Measurements from ENCODE around the gene TLCD5. TPM values are rescaled to one million over a fixed set of nuclear protein-coding genes. Genes with fewer than 3 reads are reported as not detected.

Gene TLCD5
- total RNA-seq (10 to 100 TPM in 1 of 7 donors, 1 to 10 TPM in 6; 4.0 to 13.2 (median 8.2) TPM), polyA plus RNA-seq (1 to 10 TPM; 5.0 to 9.1 TPM)
- long read RNA-seq, donor 1, full-length matches to known transcripts, result 13 of 15 reads
- long read RNA-seq, donor 1, partial matches to known transcripts, result 0 of 15 reads
- long read RNA-seq, donor 1, other reads (novel, unspliced or antisense), result 2 of 15 reads
- long read RNA-seq, donor 2, full-length matches to known transcripts, result 8 of 8 reads
- long read RNA-seq, donor 2, partial matches to known transcripts, result 0 of 8 reads
- long read RNA-seq, donor 2, other reads (novel, unspliced or antisense), result 0 of 8 reads
- long read RNA-seq, donor 3, full-length matches to known transcripts, result 6 of 9 reads
- long read RNA-seq, donor 3, partial matches to known transcripts, result 0 of 9 reads
- long read RNA-seq, donor 3, other reads (novel, unspliced or antisense), result 3 of 9 reads

DNA sequence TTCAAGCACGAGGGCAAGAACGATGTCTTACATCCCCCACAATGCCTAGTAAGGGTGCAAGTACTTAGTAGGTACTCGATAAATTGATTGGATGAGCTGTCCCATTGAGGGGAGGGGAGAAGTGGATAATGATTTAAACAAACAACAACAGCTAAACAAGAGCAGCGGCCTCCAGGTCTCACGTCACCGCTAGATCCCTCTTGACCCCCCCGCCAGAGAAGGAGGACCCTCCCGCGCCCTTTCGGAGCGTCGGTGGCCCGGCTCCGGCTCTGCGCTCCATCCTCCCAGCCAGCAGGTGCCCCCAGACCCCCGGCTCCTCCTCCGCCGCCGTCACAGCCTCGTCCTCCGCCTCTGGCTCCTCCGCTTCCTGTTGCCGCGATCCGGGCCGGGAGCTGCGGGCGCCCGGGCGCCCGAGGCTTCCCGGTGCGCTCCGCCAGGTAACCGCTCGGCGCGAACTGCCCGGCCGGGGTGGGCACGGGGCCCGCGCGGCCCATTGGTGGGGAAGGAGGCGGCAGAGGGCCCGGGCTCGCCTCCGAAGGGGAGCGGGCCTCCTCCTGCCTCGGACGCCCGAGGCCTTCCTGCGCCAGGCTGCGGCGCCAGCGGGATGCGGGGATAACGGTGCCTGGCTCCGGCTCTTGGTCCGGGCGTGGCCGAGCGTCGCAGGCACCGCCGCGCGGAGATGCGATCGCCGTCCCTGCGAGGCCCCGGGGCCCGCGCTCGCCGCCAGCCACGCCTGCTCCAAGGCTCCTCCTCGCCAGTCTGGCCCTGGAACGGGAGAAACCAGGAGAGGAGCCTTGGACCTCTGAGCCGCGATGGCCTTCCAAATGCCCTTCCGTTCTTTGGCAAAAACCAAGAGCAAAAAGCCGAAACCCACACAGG, at the start of gene TLCD5:
TSS of gene TLCD5 (plus strand) at position 368 of the 879 bp plus-strand sequence. CDS start 2,143 bp downstream, outside the sequence.
- intact Hi-C loops (cut with DNase I), result no loop called here
- WGBS, 3 donors, result 0 to 1% (median 1%) methylated on average over 41 to 84 of the region's 84 CpGs
- peak; percentile 62 for TF ChIP-seq POLR2A (IDR thresholded peaks at IDR 0.05)
- TF ChIP-seq, protein P1, sequence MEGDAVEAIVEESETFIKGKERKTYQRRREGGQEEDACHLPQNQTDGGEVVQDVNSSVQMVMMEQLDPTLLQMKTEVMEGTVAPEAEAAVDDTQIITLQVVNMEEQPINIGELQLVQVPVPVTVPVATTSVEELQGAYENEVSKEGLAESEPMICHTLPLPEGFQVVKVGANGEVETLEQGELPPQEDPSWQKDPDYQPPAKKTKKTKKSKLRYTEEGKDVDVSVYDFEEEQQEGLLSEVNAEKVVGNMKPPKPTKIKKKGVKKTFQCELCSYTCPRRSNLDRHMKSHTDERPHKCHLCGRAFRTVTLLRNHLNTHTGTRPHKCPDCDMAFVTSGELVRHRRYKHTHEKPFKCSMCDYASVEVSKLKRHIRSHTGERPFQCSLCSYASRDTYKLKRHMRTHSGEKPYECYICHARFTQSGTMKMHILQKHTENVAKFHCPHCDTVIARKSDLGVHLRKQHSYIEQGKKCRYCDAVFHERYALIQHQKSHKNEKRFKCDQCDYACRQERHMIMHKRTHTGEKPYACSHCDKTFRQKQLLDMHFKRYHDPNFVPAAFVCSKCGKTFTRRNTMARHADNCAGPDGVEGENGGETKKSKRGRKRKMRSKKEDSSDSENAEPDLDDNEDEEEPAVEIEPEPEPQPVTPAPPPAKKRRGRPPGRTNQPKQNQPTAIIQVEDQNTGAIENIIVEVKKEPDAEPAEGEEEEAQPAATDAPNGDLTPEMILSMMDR (IDR thresholded peaks at IDR 0.05), result no peak
- peak within 1 kb of the TSS; percentile 80 for H3K4me3 ChIP-seq
- H3K27ac ChIP-seq, result peak within 1 kb of the TSS; percentile 78 to 99
- no peaks in the 10 kb centered on the region for H3K9me3 ChIP-seq
- no peaks in the 10 kb centered on the region for H3K27me3 ChIP-seq
- H3K36me3 ChIP-seq, result no peaks in the 10 kb centered on the region
- DNase-seq, result peak; percentile 72 to 83 (median 80)
- peaks cover 3% of the 10 kb centered on the region for H3K4me1 ChIP-seq (ENCODE audit: insufficient read depth)

DNA sequence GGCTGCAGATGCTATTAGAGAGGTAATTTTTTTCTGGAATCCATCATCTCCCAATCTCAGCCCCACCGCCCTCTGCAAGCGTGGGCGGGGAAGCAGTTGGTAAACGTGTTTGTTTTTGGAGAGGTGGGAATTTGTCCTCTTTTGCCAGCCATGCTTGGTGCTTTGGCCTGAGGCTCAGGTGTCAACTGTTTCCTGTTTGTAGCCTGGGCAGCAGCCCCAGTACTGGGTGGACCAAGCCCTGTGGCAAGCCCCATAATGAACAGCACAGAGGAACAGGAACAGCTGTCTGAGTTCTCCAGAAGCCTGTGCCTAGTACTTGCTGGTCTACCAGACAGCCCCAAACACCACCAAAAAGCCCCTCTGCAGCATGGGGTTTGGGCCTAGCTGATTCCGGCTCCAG, 45.6 kb upstream of the TLCD5 start:
- Histone ChIP-seq H3K9me3 (no peaks in the 10 kb centered on the region), H3K36me3 (no peaks in the 10 kb centered on the region), H3K27ac (no peak overlapping the region), H3K27me3 (no peaks in the 10 kb centered on the region), H3K4me1 (ENCODE audit: insufficient read depth) (no peaks in the 10 kb centered on the region), H3K4me3 (no peak overlapping the region)
- intact Hi-C loops (cut with DNase I), result no loop called here
- WGBS, 3 donors, result 82 to 84% (median 84%) methylated on average over 5 of the region's 5 CpGs
- no peak for DNase-seq
- TF ChIP-seq EP300 (IDR thresholded peaks at IDR 0.05) (no peak), POLR2A (IDR thresholded peaks at IDR 0.05) (no peak)
- TF ChIP-seq, protein P1 (IDR thresholded peaks at IDR 0.05), result no peak

DNA sequence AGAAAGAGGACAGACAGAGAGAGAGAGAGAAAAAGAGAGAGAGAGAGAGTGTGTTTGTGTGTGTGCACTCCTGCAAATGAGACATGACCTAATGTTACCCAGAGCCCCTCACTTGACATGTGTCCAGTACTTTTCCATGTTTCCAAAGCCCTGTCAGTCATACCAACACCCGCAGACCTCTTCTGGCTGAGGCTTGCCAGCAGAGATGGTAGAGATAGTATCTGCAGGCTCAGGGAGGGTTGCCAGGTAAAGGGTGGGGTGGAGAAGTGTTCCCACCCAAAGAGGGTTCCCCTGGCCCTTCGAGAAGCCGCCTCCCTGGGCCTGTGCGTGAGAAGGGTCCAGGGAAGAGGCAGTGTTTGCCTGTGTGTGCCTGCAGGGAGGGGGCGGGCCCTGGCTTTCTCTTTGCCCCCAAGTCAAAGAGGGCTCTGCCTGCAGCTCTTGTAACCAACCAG, 44.5 kb upstream of the TLCD5 start:
- Histone ChIP-seq H3K27me3 (no peaks in the 10 kb centered on the region), H3K4me1 (ENCODE audit: insufficient read depth) (no peaks in the 10 kb centered on the region), H3K36me3 (no peaks in the 10 kb centered on the region), H3K4me3 (no peak overlapping the region), H3K27ac (no peak overlapping the region), H3K9me3 (no peaks in the 10 kb centered on the region)
- 80 to 83% (median 80%) methylated on average over 5 of the region's 5 CpGs for WGBS, 3 donors
- DNase-seq, result no peak
- intact Hi-C loops (cut with DNase I), result no loop called here
- TF ChIP-seq, protein P1 (IDR thresholded peaks at IDR 0.05), result no peak
- TF ChIP-seq EP300 (IDR thresholded peaks at IDR 0.05), result no peak
- no peak for TF ChIP-seq POLR2A (IDR thresholded peaks at IDR 0.05)

DNA sequence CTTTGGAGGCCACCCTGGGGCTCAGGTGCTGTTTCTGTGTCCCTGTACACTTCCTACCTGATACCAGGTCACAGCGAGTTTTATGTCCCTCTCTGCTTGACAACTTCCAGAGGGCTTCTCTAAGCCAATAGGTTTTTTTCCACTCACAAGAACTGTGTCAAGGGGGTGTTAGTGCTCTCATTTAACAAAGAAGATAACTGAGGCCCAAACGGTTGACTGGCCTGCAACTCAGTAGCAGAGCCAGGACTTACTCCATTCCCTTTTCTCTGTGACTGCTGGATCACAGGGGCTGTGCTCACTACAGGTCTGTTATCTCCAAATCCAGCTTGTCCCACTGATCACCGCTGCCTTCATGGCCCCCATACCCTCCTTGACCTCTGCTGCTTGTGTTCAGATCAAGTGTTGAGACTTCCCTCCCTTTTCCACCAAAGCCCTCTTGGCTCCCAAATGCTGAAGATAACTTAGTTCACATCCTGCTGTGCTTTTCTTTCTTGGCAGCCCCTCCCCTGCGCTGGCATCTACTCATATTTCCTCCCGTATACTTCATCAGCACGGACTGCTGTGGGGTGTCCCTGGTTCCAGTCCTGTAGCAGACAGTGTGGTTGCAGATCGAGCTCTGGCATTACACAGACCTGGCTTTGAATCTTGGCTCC, 43.8 kb upstream of the TLCD5 start:
- WGBS, 3 donors, result 31 to 42% (median 32%) methylated on average over 7 of the region's 7 CpGs
- intact Hi-C loops (cut with DNase I), result no loop called here

More for the DNA sequence above, 43.8 kb upstream of the TLCD5 start:
- H3K4me1 ChIP-seq (ENCODE audit: insufficient read depth), result no peaks in the 10 kb centered on the region
- no peak overlapping the region for H3K4me3 ChIP-seq
- TF ChIP-seq, protein P1 (IDR thresholded peaks at IDR 0.05), result no peak
- TF ChIP-seq POLR2A (IDR thresholded peaks at IDR 0.05), result no peak
- TF ChIP-seq EP300 (IDR thresholded peaks at IDR 0.05), result no peak
- no peaks in the 10 kb centered on the region for H3K27me3 ChIP-seq
- H3K27ac ChIP-seq, result no peak overlapping the region
- no peaks in the 10 kb centered on the region for H3K9me3 ChIP-seq
- H3K36me3 ChIP-seq, result no peaks in the 10 kb centered on the region
- DNase-seq, result peak in 2 of 5 donors; percentile 23 to 53
